ENCODE results near the gene NOP14. TPM values are rescaled to one million over a fixed set of nuclear protein-coding genes. Genes with fewer than 3 reads are reported as not detected.

The NOP14 gene
- polyA plus RNA-seq, 1 experiment = 7.1 TPM

DNA sequence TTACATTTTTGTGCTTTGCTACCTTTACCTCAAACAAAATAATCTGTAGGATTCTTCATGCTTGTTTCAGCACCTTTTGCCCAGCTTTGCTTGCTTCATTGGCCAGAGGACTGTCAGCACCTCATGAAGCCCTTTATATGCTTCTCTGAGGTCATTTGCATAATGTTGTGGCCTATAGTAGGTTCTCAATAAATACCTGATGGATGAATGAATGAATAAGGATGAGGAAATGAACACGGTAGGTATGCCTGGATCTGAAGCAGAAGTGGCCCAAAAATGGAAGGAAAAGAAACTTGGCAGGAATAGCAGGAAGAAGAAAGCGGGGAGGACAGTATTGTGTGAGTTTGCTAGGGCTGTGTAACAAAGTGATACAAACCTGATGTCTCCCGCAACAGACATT is 8.1 kb upstream of the NOP14 start:
- Histone ChIP-seq H3K36me3 (ENCODE audit: control insufficient read depth, insufficient read depth, low read length) (no peaks in the 10 kb centered on the region), H3K4me3 (ENCODE audit: low read depth, low read length) (no peak overlapping the region), H3K27me3 (ENCODE audit: control insufficient read depth, insufficient read depth, low read length) (no peaks in the 10 kb centered on the region)
- TF ChIP-seq CTCF (IDR thresholded peaks at IDR 0.05; ENCODE audit: insufficient read depth, low read depth, low read length) = no peak
- ChIA-PET POLR2A (no interaction called here), CTCF (no interaction called here)
- no peak for DNase-seq (ENCODE audit: low read depth)

DNA sequence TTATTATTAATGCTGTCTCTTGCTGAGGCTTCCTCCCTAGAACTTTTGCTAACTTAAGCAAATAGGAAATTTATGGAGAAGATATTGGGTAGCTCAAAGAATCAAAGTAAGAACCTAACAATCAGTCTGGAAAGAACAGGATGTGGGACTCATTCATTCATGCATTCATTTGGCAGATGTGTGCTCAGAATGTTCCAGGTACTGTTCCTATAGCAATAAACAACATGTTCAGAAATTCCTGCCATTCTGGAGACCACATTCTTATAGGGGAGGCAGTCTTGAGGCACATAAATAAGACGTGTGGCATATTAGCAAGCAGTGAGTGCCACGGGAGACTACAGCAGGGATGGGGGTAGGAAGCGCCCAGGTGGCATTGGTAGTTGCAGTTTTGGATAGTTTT is 5.2 kb upstream of the NOP14 start:
- DNase-seq (ENCODE audit: low read depth) = no peak
- H3K27me3 ChIP-seq (ENCODE audit: control insufficient read depth, insufficient read depth, low read length) = no peaks in the 10 kb centered on the region
- TF ChIP-seq CTCF (IDR thresholded peaks at IDR 0.05; ENCODE audit: insufficient read depth, low read depth, low read length) = no peak
- H3K36me3 ChIP-seq (ENCODE audit: control insufficient read depth, insufficient read depth, low read length) = no peaks in the 10 kb centered on the region
- ChIA-PET CTCF (no interaction called here), POLR2A (no interaction called here)
- no peak overlapping the region for H3K4me3 ChIP-seq (ENCODE audit: low read depth, low read length)

- POLR2A ChIA-PET = no interaction called here
- CTCF ChIA-PET = interaction anchor here (0.9 to 2.8 kb wide), 3 partner anchors 13 to 201 kb away, joined by 3 to 10 read pairs (median 8); no protein-coding TSS in a partner anchor
- no peak for DNase-seq (ENCODE audit: low read depth)
- Histone ChIP-seq H3K4me3 (ENCODE audit: low read depth, low read length) (no peak overlapping the region), H3K27me3 (ENCODE audit: control insufficient read depth, insufficient read depth, low read length) (no peaks in the 10 kb centered on the region), H3K36me3 (ENCODE audit: control insufficient read depth, insufficient read depth, low read length) (peaks cover 2% of the 10 kb centered on the region)
- TF ChIP-seq CTCF (IDR thresholded peaks at IDR 0.05; ENCODE audit: insufficient read depth, low read depth, low read length) = no peak
Measured at GRCh38 chr4:2965262-2965661, 2.1 kb upstream of the NOP14 start.

GRCh38 chr4:2964706-2965258 is 1.6 kb upstream of the NOP14 start:
- no peak for TF ChIP-seq CTCF (IDR thresholded peaks at IDR 0.05; ENCODE audit: insufficient read depth, low read depth, low read length)
- no peak for DNase-seq (ENCODE audit: low read depth)
- no peak overlapping the region for H3K4me3 ChIP-seq (ENCODE audit: low read depth, low read length)
- POLR2A ChIA-PET = no interaction called here
- no peaks in the 10 kb centered on the region for H3K27me3 ChIP-seq (ENCODE audit: control insufficient read depth, insufficient read depth, low read length)
- CTCF ChIA-PET = interaction anchor here (0.9 to 2.8 kb wide), 2 partner anchors 72 to 201 kb away, joined by 3 to 10 read pairs; no protein-coding TSS in a partner anchor
- H3K36me3 ChIP-seq (ENCODE audit: control insufficient read depth, insufficient read depth, low read length) = peaks cover 2% of the 10 kb centered on the region

- peaks cover 2% of the 10 kb centered on the region for H3K36me3 ChIP-seq (ENCODE audit: control insufficient read depth, insufficient read depth, low read length)
- H3K4me3 ChIP-seq (ENCODE audit: low read depth, low read length) = peak overlapping the region; percentile 74
- POLR2A ChIA-PET = interaction anchor here (0.6 to 0.7 kb wide), 2 partner anchors 14 to 1124 kb away, joined by 3 to 5 read pairs; no protein-coding TSS in a partner anchor
- no peaks in the 10 kb centered on the region for H3K27me3 ChIP-seq (ENCODE audit: control insufficient read depth, insufficient read depth, low read length)
- no peak for DNase-seq (ENCODE audit: low read depth)
- CTCF ChIA-PET = interaction anchor here (0.7 to 2.8 kb wide), 14 partner anchors 10 to 204 kb away, joined by 3 to 10 read pairs (median 4); no protein-coding TSS in a partner anchor
- no peak for TF ChIP-seq CTCF (IDR thresholded peaks at IDR 0.05; ENCODE audit: insufficient read depth, low read depth, low read length)
Measured at GRCh38 chr4:2963966-2964471, 813 bp upstream of the NOP14 start.
